ENCODE measurements around the gene TMIGD3. TPM values are rescaled to one million over a fixed set of nuclear protein-coding genes. Genes with fewer than 3 reads are reported as not detected.

TMIGD3 gene
- total RNA-seq, 2 experiments from 2014 or later: not detected

DNA sequence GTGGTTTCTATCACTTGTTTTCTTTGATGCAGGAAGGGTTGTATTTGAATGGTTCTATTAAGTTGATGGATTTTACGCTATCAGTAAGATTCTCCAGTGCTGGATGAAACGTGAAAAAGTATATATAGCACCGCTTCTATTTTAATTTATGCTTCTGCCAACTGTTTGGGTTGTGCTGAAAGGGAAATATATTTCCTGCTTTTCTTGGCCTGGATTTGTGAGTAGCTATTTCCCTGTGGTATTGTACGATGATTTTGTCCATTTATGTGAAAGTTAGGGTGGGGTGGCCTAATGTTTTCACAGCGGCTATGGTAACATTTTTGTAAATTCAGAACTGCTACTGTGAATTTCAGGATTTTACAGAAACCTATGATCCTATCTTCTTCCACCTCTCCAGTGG, 29.3 kb downstream of the TMIGD3 start:
- Mint-ChIP-seq H3K4me1 (peaks cover 53% of the 10 kb centered on the region), H3K27ac (peak overlapping the region; percentile 89), H3K4me3 (peak overlapping the region; percentile 80), H3K9me3 (no peaks in the 10 kb centered on the region), H3K27me3 (no peaks in the 10 kb centered on the region), H3K36me3 (peaks cover 32% of the 10 kb centered on the region)
- DNase-seq: no peak

DNA sequence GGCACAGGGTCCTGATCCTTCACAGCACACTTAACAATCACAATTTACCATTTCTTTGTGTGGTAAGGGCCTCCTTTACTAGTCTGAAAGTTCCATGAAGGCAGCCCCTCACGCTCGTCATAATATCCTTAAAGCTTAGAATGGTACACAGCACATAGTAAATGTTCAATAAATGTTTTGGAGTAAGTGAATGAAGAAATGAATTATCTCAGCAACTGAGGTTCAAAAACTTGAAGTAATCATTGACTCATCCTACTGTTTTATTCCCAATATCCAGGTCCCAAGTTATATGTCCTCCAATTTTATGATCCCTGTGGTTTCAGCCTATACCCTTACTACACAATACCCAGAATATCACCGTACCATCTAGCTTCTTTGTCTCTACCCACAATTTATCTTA, 31.9 kb downstream of the TMIGD3 start:
- Mint-ChIP-seq H3K27ac (no peak overlapping the region), H3K27me3 (no peaks in the 10 kb centered on the region), H3K9me3 (no peaks in the 10 kb centered on the region), H3K4me3 (no peak overlapping the region), H3K4me1 (peaks cover 38% of the 10 kb centered on the region), H3K36me3 (peaks cover 18% of the 10 kb centered on the region)
- no peak for DNase-seq

DNA sequence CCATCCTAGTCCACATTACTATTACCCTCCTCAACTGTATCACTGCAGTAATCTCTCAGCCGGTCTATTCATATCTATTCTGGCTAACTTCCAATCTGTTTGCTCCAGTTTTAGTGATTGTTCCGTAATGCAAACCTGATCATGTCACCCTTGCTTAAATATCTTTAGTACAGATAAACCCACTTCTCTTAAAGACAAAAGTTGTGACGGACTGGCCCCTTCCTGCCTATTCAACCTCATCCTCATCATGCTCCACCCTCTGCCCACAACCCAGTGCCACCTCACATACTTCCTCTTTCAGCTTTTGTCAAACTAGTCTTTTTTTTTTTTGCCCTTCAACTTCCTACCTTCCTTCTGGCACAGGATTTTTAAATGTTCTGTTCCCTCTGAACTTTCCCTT, 32.4 kb downstream of the TMIGD3 start:
- H3K4me3 Mint-ChIP-seq: no peak overlapping the region
- no peaks in the 10 kb centered on the region for H3K27me3 Mint-ChIP-seq
- peak; percentile 53 for DNase-seq
- H3K27ac Mint-ChIP-seq: no peak overlapping the region
- no peaks in the 10 kb centered on the region for H3K9me3 Mint-ChIP-seq
- peaks cover 33% of the 10 kb centered on the region for H3K4me1 Mint-ChIP-seq
- peaks cover 17% of the 10 kb centered on the region for H3K36me3 Mint-ChIP-seq

DNA sequence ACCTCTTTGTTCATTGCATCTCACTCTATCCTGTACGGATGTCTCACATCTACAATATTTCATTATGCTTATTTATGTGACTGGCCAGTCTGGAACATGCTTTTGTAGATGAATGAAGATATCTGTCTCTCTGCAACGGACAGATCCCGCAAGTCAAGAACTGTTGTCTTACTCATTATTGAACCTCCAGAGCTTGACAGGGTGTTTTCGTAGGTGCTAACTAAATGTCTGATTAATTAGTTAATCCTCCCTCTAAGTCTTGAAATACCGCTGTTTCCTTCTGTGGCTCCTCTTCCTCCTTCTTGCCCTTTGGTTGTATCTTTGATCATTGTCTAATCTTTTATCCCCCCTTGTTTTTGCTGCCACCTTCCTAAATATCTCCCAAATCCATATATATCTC, 32.8 kb downstream of the TMIGD3 start:
- Mint-ChIP-seq H3K9me3 (no peaks in the 10 kb centered on the region), H3K36me3 (peaks cover 17% of the 10 kb centered on the region), H3K4me3 (no peak overlapping the region), H3K27ac (no peak overlapping the region), H3K4me1 (peaks cover 29% of the 10 kb centered on the region), H3K27me3 (no peaks in the 10 kb centered on the region)
- no peak for DNase-seq

DNA sequence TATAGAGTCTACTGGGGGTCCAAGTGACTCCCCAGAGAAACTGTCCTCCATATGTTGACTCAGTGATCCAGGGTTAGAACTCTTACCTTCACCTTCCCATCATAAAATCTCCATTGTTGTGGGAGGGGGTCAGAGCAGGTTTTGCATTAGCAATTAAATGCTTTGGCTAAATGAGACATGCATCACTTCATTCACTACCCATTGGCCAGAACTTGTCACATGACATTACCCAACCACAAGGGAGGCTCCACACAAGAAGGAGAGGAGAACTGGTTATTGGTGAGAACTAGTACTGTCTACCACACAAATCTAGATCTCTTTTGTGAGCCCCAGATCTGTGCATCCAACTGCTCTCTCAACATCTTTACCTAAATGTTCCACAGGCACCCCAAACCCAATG, 33.9 kb downstream of the TMIGD3 start:
- H3K27ac Mint-ChIP-seq: no peak overlapping the region
- H3K36me3 Mint-ChIP-seq: peaks cover 22% of the 10 kb centered on the region
- no peaks in the 10 kb centered on the region for H3K9me3 Mint-ChIP-seq
- peaks cover 22% of the 10 kb centered on the region for H3K4me1 Mint-ChIP-seq
- H3K4me3 Mint-ChIP-seq: no peak overlapping the region
- DNase-seq: no peak
- H3K27me3 Mint-ChIP-seq: no peaks in the 10 kb centered on the region

DNA sequence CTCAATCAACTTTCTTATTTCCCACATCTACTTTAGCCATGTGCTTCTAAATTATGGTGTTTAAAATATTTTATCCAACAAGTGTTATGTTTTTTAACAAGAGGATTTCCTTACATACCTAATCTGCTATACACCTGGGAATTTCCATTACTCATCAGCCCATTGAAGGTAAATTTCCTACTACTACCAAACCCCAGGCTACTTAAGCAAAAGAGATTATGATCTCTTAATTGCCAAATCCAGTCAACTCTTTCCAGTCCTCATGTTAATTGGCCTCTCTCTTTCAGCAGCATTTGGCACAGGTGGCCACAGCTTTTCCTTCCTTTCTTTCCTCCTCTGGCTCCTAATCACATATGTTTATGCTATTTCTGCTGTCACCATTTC, 34.7 kb downstream of the TMIGD3 start:
- DNase-seq: no peak
- H3K4me3 Mint-ChIP-seq: no peak overlapping the region
- no peaks in the 10 kb centered on the region for H3K9me3 Mint-ChIP-seq
- H3K27me3 Mint-ChIP-seq: no peaks in the 10 kb centered on the region
- peaks cover 21% of the 10 kb centered on the region for H3K36me3 Mint-ChIP-seq
- H3K4me1 Mint-ChIP-seq: peaks cover 19% of the 10 kb centered on the region
- H3K27ac Mint-ChIP-seq: no peak overlapping the region

DNA sequence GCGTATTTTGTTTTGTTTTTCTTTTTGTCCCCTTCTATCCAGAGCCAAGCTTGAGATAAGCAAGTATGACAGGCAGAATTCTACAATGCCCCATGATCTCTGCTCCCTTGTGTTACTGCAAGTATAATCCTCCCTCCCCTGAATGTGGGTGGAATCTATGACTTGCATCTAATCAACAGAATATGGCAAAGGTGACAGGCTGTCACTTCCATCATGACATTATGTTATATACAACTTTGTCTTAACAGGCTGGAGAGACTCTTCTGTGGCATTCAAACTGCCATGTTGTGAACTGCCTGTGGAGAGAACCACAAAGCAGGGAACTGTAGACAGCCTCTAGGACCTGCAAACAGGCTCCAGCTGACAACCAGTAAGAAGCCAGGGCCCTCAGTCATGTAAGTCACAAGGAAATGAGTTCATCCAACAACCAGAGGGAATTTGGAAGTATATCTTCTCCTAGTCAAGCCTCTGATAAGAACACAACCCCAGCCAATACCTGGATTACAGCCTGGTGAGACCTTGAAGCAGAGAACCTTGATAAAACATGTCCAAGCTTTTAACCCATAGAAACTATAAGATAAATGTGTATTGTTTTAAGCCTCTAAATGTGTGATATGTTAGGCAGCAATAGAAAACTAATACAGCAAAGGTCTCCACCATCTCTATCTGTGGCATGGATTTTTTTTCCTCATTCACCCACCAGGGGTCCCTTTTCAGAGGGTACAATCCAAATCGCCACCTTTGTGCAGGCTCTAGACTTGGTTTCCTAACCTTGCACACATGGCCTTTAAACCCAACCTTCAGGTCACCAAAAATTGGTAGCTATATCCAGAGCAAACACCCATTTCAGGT, 35.3 kb downstream of the TMIGD3 start:
- H3K36me3 Mint-ChIP-seq: peaks cover 23% of the 10 kb centered on the region
- no peak for DNase-seq
- H3K27ac Mint-ChIP-seq: no peak overlapping the region
- H3K27me3 Mint-ChIP-seq: no peaks in the 10 kb centered on the region
- no peaks in the 10 kb centered on the region for H3K9me3 Mint-ChIP-seq
- peaks cover 20% of the 10 kb centered on the region for H3K4me1 Mint-ChIP-seq
- no peak overlapping the region for H3K4me3 Mint-ChIP-seq

DNA sequence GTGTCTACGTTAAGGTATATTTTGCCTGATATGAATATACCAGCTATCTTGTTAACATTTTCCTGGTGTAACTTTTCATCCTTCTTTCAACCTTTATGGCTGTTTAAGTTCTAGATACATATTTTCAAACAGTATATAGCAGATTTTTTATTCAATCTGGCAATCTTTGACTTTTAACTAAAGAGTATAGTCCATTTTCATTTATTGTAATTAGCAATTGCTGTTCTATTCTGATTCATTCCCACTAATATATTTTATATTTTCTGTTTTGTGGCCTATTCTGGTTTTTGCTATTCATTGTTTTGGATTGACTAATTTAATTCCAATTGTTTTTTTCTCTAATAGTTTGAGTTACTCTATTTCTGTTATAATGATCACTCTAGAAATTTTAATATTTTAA, 37.0 kb downstream of the TMIGD3 start:
- Mint-ChIP-seq H3K9me3 (no peaks in the 10 kb centered on the region), H3K4me3 (no peak overlapping the region), H3K27ac (no peak overlapping the region), H3K36me3 (peaks cover 28% of the 10 kb centered on the region), H3K4me1 (peaks cover 15% of the 10 kb centered on the region), H3K27me3 (no peaks in the 10 kb centered on the region)
- DNase-seq: no peak

DNA sequence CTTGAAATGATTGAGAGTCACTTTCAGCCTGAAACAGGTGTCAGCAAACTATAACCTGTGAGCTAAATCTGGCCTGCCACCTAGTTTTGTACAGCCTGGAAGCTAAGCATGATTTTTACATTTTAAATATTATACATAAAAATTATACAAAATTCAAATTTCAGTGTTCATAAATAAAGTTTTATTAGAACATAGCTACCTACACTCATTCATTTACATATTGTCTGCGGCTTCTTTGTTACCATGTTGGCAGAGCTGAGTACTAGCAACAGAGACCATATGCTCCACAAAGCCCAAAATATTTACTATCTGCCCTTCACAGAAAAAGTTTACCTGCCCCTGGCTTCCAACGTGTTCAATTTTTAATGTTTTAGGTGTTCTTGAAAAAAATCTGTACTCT, 37.7 kb downstream of the TMIGD3 start:
- DNase-seq: no peak
- Mint-ChIP-seq H3K4me3 (no peak overlapping the region), H3K9me3 (no peaks in the 10 kb centered on the region), H3K27me3 (no peaks in the 10 kb centered on the region), H3K36me3 (peaks cover 30% of the 10 kb centered on the region), H3K27ac (no peak overlapping the region), H3K4me1 (peaks cover 15% of the 10 kb centered on the region)

DNA sequence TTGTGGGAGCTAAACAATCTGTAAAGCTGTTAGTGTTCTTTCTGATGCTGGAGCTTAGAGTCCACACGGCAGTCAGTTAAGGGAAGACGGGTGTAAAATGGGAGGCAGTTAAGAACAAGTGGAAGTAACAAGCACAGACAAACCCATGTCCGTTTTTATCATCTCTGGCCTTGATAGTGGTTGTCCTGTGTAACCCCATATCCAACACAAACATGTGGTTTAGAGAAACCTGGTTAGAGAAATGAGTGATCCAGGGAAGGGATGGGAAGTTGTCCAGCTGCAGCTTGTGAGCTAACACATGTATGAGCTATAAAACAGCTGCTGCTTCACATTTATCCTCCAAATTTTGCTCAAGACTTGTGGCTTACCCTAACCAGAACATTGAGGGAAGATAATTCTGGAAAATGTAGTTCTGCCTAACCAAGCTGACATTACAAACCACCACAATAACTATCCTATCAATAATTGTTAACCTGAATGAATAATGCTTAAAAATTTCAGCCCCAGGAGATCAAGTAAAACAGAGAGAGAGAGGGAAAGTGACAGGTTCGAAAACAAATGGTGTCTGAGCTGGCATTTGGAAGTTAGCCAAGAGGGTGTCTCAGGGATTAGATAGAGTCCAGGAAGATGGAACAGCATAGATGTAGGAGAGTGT, 40.3 kb downstream of the TMIGD3 start:
- Mint-ChIP-seq H3K4me3 (no peak overlapping the region), H3K9me3 (no peaks in the 10 kb centered on the region), H3K4me1 (peaks cover 20% of the 10 kb centered on the region), H3K27me3 (no peaks in the 10 kb centered on the region), H3K27ac (no peak overlapping the region), H3K36me3 (peaks cover 41% of the 10 kb centered on the region)
- no peak for DNase-seq

DNA sequence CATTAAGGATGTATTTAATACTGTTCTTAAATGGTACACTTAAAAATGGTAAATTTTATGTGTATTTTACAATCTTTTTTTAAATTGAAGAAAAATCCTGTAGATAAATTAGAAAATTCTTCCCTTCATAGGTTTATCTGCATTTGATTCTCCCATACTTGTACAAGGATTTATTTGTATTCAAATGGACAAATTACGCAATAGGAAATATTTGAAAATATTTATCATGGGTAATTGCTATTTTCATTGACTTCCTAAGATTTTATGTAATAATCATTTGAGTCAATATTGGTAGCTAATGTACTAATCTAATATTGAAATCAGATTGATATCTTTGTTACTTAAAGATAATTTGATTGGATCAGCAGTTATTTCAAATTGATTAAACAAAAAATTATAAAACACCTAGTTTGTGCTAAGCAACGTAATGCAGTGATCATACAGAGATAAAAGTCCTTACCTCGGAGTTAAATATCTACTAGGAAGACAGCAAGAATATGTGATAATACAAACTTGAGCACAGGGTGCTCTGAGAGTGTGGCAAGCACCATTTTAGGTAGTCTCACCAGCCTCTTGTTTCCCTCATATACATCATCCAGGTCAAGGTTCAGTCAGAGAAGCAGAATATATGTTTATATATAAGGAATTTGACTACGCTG, 40.9 kb downstream of the TMIGD3 start:
- no peaks in the 10 kb centered on the region for H3K27me3 Mint-ChIP-seq
- no peak overlapping the region for H3K27ac Mint-ChIP-seq
- peaks cover 18% of the 10 kb centered on the region for H3K4me1 Mint-ChIP-seq
- no peaks in the 10 kb centered on the region for H3K9me3 Mint-ChIP-seq
- peaks cover 42% of the 10 kb centered on the region for H3K36me3 Mint-ChIP-seq
- no peak for DNase-seq
- no peak overlapping the region for H3K4me3 Mint-ChIP-seq

DNA sequence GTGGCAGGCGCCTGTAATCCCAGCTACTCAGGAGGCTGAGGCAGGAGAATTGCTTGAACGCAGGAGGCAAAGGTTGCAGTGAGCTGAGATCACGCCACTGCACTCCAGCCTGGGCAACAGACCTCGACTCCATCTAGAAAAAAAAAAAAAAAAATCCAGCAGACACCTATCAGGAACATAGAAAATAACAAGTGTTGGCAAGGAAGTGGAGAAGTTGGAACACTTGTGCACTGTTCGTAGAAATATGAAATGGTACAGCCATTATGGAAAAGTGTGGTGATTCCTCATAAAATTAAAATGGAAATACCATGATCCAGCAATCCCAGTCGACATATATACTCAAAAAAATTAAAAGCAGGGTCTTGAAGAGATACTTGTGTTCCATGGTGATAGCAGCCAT, 41.7 kb downstream of the TMIGD3 start:
- Mint-ChIP-seq H3K9me3 (no peaks in the 10 kb centered on the region), H3K27me3 (no peaks in the 10 kb centered on the region), H3K36me3 (peaks cover 43% of the 10 kb centered on the region), H3K4me3 (no peak overlapping the region), H3K27ac (no peak overlapping the region), H3K4me1 (peaks cover 18% of the 10 kb centered on the region)
- DNase-seq: no peak

DNA sequence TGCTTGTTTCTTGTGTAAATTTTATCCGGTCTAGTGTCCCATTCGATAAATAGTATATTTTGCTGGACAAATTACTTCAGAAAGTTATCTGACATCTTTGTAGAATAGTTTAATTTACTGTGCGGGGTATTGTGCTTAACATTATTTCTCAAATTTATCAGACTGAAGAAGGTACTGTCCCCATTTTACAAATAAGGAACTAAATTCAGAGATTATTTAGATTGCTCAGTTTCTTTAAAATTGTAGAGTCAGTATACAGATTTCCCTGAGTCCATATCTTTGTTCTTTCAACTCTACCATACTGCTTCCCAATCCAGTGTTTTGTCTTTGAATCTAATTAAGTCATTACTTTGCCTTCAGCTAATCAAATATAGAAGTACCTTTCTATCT, 47.8 kb downstream of the TMIGD3 start:
- H3K27me3 Mint-ChIP-seq: no peaks in the 10 kb centered on the region
- H3K4me1 Mint-ChIP-seq: peaks cover 61% of the 10 kb centered on the region
- H3K27ac Mint-ChIP-seq: peak overlapping the region; percentile 61
- no peaks in the 10 kb centered on the region for H3K9me3 Mint-ChIP-seq
- H3K4me3 Mint-ChIP-seq: no peak overlapping the region
- DNase-seq: no peak
- H3K36me3 Mint-ChIP-seq: peaks cover 57% of the 10 kb centered on the region

DNA sequence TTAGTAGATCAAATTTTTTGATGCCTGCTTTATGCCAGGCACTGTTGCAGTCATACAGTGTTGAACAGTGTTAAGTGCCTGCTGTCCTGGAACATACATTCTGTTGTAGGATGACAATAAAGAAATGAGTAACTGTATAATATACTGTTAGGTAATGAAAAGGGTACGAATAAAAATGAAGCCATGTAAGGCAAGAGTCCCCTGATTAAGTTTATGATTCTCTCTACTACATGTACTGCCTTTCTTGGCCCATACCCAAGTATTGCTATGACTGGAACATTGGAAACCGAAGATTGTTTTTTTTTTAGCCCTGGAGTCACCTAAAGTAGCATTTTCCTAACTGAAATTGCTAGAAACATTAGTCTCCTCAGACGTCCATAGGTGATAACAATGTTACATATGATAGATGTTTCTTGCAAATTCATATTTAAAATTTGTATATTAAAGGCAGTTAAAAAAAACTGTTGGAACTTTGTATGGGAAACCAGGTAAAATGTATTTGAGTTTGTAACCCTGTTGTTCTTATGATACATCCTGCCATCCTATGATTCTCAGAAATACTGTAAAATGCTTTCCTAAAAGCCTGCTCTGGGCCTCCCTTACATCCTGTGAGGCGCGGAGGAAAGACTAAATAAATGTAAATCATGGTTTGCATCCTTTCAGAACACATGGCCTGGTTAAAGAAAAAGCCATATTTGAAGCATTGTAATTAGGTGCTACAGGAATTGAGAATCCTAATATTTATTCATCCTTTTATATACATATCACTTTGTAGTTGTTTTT, 48.4 kb downstream of the TMIGD3 start:
- Mint-ChIP-seq H3K9me3 (no peaks in the 10 kb centered on the region), H3K4me1 (peaks cover 62% of the 10 kb centered on the region), H3K36me3 (peaks cover 61% of the 10 kb centered on the region), H3K27me3 (no peaks in the 10 kb centered on the region), H3K27ac (peak overlapping the region; percentile 61), H3K4me3 (peak overlapping the region; percentile 45)
- no peak for DNase-seq

DNA sequence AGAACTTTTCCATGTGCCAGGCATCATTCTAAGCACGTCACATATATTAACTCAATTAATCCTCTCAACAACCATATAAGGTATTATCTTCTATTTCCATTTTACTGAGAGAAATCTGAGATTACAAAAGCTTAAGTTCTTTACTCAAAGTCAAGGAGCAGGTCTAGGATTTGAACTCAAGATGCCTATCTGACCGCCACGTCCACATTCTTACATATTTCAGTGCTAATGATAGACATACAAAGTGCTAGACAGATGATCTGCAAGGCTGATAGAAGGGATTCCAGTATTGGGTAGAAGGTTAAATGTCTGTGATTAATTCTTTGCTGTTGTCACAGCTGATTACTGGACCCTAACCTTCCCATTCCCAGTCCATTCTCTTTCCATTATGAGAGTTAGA, 49.7 kb downstream of the TMIGD3 start:
- Mint-ChIP-seq H3K4me1 (peaks cover 60% of the 10 kb centered on the region), H3K4me3 (no peak overlapping the region), H3K9me3 (no peaks in the 10 kb centered on the region), H3K36me3 (peaks cover 64% of the 10 kb centered on the region), H3K27ac (no peak overlapping the region), H3K27me3 (no peaks in the 10 kb centered on the region)
- no peak for DNase-seq

Measured in activated naive CD8-positive, alpha-beta T cell treated with anti-CD3 and anti-CD28 coated beads for 36 hours (primary cell).